NCI-H1105 (cell line): ENCODE data around the gene PRG2.
"Not testable (repeated sequence)": the region's sequence is repeated elsewhere in the genome, so short reads cannot be mapped to it uniquely, and the experiment has no call there.

Source experiments
- DNase-seq: peaks from one replicate; lab custom pipeline; 2025; lab: John Stamatoyannopoulos, UW

Gene PRG2

GRCh38 chr11:57419146-57419545 is 28.7 kb upstream of the PRG2 start:
- DNase-seq, result no peak

GRCh38 chr11:57418131-57418530 is 27.7 kb upstream of the PRG2 start:
- no peak for DNase-seq

DNA sequence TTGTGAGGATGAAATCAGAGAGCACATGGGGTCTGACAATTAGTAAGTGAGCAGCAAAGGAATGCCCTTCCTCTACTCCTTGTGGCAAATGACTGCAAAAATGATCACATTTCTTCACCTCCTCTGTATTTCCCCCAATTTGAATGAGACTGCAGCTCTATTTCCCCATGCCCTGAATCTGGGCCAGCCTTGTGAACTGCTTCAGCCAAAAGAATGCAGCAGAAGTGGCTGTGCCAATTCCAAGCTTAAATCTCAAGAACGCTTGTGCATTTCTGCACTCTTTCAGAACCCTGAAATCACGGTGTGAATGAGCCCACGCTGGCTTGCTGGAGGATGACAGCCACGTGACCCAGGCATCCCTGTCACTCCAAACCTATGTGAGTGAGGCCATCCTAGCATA is 26.6 kb upstream of the PRG2 start:
- DNase-seq, result no peak

DNA sequence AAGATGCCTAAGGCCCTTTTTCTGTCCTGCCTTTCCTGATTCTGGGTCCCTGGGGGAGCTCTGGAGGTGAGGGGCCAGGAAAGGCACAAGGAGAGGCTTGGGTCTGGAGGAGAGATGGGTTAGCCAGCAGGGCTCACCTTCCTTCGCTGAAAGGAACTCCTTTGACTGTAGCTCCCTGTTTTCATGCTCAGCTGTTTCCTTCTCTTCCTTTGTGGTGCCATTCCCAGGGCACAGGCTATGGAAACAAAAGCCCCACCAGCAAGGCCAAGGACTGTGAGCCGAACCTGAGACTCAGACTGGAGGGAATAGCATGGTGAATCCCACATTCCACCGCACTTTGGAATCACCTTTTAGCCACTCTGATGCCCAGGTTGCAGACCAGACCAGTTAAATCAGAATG is 26.0 kb upstream of the PRG2 start:
- DNase-seq, result no peak

GRCh38 chr11:57414612-57415212 is 24.3 kb upstream of the PRG2 start:
- DNase-seq, result no peak

- DNase-seq, result no peak
Measured at GRCh38 chr11:57413681-57414080, 23.2 kb upstream of the PRG2 start.

DNA sequence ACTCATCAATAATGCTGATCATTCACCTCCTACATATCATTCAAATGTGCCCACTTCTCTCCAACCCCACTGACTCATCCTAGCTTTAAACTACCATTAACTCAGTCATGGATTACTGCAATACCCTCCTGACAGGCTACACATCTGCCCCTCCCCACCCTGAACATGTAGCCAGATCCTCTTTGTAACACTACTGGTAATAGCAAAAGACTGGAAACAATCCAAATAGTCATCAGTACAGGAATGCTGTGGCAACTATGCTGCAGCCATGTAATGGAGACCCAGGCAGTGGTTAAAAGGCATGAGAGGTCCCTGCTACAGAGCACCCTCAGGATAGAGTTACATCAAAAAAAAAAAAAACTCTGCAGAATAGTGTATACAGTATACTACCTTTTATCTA is 19.8 kb upstream of the PRG2 start:
- DNase-seq, result no peak

GRCh38 chr11:57409321-57410100 is 19.1 kb upstream of the PRG2 start:
- no peak for DNase-seq

DNA sequence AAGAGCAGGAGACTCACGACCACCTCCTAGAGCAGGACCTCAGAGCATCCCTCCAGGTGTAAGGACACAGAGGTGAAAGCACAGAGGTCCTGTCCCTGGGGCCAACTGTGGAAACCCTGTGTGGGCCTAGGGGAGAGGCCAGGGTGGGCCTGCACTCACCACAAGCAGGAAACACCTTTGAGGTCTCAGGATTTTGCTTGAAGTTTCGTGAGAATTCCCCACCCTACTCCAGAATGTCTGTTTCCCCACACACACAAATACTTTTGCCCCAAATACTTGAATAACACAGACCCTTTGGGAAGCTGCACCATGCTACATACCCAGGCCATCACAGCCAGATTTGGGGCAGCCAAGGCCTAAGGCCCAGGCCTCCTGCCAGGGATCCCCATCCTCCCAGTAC is 18.3 kb upstream of the PRG2 start:
- no peak for DNase-seq

- no peak for DNase-seq
Measured at GRCh38 chr11:57407941-57408475, 17.6 kb upstream of the PRG2 start.

DNA sequence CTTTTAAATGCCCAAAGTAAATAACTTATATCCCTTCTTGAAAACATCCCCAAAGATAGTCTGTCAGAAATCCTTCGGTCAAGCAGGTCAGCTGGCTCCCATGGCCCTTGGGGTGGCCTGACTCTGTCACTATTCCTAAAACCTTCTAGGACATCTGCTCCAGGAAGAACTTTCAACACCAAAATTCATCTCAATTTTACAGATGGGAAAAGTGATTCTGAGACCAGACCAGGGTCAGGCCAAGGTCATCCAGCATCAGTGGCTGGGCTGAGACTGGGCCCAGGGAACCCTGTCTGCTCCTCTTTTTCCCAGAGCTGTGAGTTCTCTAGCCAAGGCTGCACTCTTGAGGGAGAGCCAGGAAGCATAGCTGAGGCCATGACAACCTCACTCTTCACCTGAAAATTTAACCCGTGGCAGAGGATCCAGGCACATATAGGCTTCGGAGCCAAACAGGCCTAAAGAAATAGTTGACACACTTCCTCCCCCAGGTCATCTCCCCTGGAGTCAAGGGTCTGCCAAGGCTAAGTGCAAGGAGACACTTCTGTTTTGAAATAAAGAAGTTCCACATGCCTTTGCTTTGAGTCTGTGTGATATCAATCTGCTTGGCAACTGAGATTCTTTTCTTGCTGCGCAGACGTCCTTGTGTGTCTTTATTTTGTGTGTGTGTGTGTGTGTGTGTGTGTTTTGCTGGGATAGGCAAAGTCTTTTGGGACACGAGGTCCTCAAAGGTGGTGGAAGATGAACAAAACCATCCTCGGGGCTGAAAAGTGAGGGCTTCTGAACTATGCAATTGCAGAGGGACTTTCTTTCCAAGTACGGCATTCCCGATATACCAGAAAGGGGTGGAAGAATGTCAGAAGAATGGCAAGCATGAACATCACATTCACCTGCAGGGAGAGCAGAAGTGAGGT is 16.8 kb upstream of the PRG2 start:
- no peak for DNase-seq

- no peak for DNase-seq
Measured at GRCh38 chr11:57406337-57406904, 16.0 kb upstream of the PRG2 start.

DNA sequence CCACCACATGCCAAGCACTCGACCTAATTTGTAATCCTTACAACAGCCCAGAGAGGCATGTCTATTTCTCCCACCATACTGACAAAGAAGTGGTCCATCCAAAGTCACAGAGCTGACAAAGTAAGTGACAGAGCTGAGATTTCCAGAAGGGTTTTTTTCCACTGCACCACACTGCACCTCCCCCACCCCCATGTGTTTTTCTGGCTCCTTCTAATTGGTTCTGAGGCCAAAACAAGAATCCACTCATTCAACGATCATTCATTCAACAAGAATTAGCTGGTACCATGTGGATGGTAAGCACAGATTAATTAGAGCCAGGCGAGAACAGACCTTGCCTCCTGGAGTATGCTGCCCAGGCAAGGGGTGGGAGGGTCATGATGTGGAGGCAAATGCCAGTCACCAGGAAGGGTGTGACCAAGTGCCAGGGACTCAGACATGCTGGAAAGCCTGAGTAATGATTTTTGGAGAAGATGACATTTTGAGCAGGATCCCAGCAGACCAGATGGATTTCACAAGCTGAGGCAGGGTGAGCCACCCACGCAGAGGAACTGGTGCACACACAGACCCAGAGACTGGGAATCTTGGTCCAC is 14.9 kb upstream of the PRG2 start:
- no peak for DNase-seq

GRCh38 chr11:57403802-57404147 is 13.3 kb upstream of the PRG2 start:
- no peak for DNase-seq

DNA sequence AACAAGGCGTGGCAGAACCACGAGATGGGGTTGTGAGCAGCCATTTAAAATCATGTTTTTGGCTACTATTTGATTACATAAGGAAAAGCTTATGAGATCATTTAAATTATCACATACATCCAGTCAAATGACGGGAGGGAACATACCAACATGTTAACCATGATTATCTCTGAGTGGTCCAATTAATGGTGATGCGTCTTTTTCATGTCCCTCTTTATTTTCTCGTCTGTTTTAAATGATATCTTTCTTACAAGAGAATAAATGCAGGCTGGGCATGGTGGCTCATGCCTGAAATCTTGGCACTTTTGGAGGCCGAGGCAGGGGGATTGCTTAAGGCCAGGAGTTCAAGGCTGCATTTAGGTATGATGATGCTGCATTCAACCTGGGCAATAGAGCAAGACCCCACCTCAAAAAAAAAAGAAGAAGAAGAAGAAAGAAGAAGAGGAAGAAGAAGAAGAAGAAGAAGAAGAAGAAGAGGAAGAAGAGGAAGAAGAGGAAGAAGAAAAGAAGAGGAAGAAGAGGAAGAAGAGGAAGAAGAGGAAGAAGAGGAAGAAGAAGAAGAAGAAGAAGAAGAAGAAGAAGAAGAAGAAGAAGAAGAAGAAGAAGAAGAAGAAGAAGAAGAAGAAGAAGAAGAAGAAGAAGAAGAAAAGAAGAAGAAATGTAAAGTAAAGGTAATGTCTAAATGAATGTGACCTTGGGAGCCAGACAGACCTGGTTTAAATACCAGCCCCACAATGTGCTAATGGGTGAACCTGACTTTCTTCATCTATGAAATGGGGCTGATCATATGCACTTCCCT is 12.8 kb upstream of the PRG2 start:
- not testable (repeated sequence) for DNase-seq

DNA sequence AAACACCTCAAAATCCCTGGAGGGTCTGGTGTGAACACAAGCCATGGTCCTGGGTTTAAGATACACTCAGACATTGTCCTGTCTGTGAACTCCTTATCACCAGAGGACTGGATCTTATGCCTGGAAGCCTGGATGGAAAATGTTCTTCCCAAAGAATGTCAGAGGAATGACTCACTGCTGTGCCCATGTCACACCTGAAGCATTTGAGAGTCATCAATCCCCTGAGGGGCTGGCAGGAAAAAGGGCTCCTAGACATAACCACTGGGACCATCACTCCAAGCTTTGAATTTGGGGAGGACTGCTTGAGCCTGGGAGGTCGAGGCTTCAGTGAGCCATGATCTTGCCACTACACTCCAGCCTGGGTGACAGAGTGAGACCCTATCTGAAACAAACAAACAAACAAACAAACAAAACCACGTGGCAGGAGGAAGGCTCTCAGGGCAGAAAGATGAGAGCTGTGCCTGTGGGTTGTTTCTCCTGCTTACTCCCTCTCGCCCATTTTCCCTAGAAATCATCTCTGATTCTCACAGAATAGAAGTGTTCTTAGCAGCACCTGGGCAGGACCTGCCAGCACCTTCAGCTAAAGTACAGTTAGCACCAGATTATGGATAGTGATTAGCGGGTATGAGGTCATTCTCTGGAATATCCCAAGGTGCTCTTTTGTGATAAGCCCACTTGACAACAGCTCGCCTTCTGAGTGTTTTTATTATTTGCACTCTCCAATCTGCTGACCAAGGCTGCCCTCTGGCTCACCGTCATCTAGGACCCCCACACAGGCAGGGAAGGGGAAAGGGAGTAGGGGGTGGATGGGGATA is 11.9 kb upstream of the PRG2 start:
- DNase-seq, result no peak

DNA sequence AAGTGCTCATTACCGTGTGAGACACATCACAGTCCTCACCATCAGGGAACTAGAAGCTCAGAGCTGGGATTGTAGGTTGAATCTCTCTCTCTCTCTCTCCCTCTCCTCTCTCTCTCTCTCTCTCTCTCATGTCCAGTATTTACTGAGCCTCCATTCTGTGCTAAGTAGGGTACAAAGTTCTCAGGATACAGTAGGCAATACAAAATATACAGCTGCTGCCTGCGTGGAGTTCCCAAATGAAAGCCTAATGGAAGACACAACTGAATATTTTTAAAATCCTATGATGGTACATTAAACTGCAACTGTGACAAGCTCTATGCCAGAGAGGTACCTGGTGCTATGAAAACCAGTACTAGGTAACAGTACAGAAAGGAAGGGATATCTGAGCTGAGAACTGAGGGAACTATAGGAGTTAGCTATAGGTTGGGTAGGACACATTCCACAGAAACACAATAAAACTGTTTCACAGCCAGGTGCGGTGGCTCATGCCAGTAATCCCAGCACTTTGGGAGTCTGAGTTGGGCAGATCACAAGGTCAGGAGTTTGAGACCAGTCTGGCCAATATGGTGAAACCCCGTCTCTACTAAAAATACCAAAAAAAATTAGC is 9.6 kb upstream of the PRG2 start:
- no peak for DNase-seq

DNA sequence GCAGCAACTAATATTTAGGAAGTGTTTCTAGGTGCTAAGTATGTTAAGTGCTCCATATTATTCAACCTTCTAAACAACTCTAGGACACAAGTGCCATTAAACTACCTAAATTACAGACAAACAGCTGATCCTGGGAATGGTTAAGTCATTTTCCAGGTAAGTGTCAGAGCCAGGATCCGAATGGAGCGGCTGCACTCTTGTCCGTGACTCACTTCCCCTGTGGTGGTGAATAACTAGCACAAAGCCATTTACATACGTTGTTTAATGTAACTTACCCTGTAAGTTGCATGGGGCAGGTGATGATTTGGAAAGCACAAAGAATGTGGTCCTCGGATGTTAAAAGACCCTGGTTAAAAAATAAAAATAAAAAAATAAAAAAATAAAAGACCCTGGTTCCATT is 8.8 kb upstream of the PRG2 start:
- no peak for DNase-seq

GRCh38 chr11:57397394-57397990 is 7.0 kb upstream of the PRG2 start:
- no peak for DNase-seq
